ENCODE results near the gene TENT4B. TPM values are rescaled to one million over a fixed set of nuclear protein-coding genes. Genes with fewer than 3 reads are reported as not detected.

TENT4B gene
- total RNA-seq, 1 donor from 2014 or later = 14.0 TPM

DNA sequence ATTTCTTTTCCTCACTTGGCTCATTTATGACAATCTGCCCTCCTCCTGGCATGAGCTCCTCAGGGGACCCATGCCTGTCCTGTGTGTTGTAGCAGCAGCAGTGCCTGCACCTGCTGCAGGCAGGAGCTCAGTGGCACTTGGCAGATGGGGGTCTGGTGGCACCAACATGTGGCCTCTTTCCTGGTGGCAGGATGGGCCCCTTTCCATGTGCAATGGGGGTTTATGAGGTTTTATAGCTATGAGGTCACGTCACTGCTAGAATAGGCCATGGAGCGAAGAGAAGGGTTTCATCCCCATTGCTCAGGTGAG, 120.2 kb downstream of the TENT4B start:
- DNase-seq (ENCODE audit: extremely low spot score in 2 of 2) = no peak
- no peak for TF ChIP-seq POLR2AphosphoS5 (IDR thresholded peaks at IDR 0.05; ENCODE audit: insufficient read depth in 1 of 2, low read depth in 1 of 2)
- TF ChIP-seq POLR2A (IDR thresholded peaks at IDR 0.05) = no peak
- TF ChIP-seq, protein P1, sequence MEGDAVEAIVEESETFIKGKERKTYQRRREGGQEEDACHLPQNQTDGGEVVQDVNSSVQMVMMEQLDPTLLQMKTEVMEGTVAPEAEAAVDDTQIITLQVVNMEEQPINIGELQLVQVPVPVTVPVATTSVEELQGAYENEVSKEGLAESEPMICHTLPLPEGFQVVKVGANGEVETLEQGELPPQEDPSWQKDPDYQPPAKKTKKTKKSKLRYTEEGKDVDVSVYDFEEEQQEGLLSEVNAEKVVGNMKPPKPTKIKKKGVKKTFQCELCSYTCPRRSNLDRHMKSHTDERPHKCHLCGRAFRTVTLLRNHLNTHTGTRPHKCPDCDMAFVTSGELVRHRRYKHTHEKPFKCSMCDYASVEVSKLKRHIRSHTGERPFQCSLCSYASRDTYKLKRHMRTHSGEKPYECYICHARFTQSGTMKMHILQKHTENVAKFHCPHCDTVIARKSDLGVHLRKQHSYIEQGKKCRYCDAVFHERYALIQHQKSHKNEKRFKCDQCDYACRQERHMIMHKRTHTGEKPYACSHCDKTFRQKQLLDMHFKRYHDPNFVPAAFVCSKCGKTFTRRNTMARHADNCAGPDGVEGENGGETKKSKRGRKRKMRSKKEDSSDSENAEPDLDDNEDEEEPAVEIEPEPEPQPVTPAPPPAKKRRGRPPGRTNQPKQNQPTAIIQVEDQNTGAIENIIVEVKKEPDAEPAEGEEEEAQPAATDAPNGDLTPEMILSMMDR (IDR thresholded peaks at IDR 0.05) = no peak
- intact Hi-C loops (cut with DNase I) = no loop called here
- Histone ChIP-seq H3K36me3 (no peaks in the 10 kb centered on the region), H3K4me3 (no peak overlapping the region), H3K9me3 (no peaks in the 10 kb centered on the region), H3K27ac (no peak overlapping the region), H3K4me1 (peaks cover 4% of the 10 kb centered on the region), H3K27me3 (no peaks in the 10 kb centered on the region)

DNA sequence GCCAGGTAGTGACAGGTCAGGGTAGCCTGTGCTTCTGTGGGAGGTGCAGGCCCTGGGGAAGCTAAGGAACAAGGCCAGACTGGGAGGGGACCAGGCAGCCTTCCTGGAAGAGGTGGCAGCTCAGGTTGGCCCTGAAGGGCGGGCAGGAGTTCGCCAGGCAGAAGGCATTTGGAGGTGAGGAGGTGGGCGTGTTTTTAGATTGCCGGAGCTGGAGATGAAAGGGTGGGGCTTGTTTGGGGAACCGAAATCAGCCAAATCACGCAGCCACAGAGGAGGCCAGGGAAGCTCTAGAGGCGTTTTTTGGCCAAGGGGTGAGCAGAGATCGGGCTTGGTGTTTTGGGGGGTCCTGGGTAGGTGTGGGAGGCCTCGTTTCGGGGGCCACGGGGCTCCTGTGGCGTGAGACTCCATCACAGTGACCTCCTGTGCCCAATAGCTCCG, 120.8 kb downstream of the TENT4B start:
- TF ChIP-seq POLR2AphosphoS5 (IDR thresholded peaks at IDR 0.05; ENCODE audit: insufficient read depth in 1 of 2, low read depth in 1 of 2) = no peak
- Histone ChIP-seq H3K4me1 (peaks cover 4% of the 10 kb centered on the region), H3K4me3 (peak overlapping the region; percentile 3 to 24), H3K27me3 (no peaks in the 10 kb centered on the region), H3K27ac (peak overlapping the region; percentile 33), H3K9me3 (no peaks in the 10 kb centered on the region), H3K36me3 (no peaks in the 10 kb centered on the region)
- no peak for DNase-seq (ENCODE audit: extremely low spot score in 2 of 2)
- intact Hi-C loops (cut with DNase I) = no loop called here

DNA sequence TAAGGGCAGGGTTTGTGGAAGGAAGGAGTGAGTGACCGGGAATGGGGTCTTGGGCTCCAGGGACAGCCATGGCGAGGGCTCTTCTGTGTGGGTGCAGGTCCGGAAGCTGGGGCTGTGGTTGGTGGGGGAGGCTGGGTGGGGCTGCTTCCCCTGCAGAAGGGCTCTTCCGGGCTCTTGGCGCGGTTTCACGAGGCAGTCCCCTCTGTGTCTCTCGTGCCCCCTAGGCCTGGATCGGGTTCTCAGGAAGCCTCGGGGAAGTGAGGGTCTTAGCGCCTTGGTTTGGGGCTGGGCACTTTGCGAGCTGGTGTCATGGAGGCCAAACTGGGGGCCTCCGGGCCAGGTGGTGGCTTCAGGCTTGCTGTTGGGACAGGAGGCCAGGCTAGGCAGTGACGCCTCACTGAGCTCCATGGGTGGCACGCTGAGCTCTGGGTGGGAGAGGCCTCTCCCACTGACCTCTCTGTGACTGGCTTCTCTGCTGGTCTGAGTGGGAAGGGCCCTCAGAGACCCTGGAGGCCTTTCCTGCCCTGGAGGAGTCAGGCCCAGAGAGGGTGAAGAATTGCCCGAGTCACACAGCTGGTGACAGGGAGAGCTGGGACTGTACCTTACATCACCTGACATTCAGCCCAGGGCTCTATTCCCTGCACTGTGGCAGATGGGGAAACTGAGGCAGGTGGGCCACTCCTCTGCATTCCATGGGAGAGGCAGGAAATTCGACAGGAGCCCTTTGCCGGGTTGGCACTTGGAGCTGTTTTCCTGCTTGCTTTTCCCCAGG, 121.4 kb downstream of the TENT4B start:
- Histone ChIP-seq H3K4me1 (peaks cover 4% of the 10 kb centered on the region), H3K9me3 (no peaks in the 10 kb centered on the region), H3K27ac (peak overlapping the region; percentile 48), H3K36me3 (no peaks in the 10 kb centered on the region), H3K4me3 (peak overlapping the region; percentile 3 to 24), H3K27me3 (no peaks in the 10 kb centered on the region)
- TF ChIP-seq, protein P1 (IDR thresholded peaks at IDR 0.05) = no peak
- TF ChIP-seq POLR2A (IDR thresholded peaks at IDR 0.05) (no peak), POLR2AphosphoS5 (IDR thresholded peaks at IDR 0.05; ENCODE audit: insufficient read depth in 1 of 2, low read depth in 1 of 2) (no peak)
- DNase-seq (ENCODE audit: extremely low spot score in 2 of 2) = no peak
- intact Hi-C loops (cut with DNase I) = no loop called here

DNA sequence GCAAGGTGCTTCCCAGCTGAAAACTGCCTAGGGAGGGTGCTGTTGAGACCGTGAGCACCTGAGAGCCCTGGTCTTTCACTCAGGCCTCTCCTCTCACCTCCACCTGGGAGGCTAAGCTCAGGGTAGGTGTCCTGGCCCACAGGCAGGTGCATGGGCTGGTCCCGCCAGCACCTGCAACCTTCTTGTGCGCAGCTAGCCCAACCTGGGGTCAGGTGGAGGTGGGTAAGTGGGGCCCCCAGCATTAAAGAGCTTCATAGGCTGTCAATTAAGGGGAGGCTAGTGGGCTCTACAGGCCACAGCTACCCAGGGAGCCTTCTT, 122.0 kb downstream of the TENT4B start:
- Histone ChIP-seq H3K27me3 (no peaks in the 10 kb centered on the region), H3K4me3 (no peak overlapping the region), H3K4me1 (peaks cover 4% of the 10 kb centered on the region), H3K27ac (peak overlapping the region; percentile 48), H3K9me3 (no peaks in the 10 kb centered on the region), H3K36me3 (no peaks in the 10 kb centered on the region)
- TF ChIP-seq POLR2AphosphoS5 (IDR thresholded peaks at IDR 0.05; ENCODE audit: insufficient read depth in 1 of 2, low read depth in 1 of 2) (no peak), POLR2A (IDR thresholded peaks at IDR 0.05) (no peak)
- TF ChIP-seq, protein P1 (IDR thresholded peaks at IDR 0.05) = no peak
- DNase-seq (ENCODE audit: extremely low spot score in 2 of 2) = no peak
- intact Hi-C loops (cut with DNase I) = no loop called here

DNA sequence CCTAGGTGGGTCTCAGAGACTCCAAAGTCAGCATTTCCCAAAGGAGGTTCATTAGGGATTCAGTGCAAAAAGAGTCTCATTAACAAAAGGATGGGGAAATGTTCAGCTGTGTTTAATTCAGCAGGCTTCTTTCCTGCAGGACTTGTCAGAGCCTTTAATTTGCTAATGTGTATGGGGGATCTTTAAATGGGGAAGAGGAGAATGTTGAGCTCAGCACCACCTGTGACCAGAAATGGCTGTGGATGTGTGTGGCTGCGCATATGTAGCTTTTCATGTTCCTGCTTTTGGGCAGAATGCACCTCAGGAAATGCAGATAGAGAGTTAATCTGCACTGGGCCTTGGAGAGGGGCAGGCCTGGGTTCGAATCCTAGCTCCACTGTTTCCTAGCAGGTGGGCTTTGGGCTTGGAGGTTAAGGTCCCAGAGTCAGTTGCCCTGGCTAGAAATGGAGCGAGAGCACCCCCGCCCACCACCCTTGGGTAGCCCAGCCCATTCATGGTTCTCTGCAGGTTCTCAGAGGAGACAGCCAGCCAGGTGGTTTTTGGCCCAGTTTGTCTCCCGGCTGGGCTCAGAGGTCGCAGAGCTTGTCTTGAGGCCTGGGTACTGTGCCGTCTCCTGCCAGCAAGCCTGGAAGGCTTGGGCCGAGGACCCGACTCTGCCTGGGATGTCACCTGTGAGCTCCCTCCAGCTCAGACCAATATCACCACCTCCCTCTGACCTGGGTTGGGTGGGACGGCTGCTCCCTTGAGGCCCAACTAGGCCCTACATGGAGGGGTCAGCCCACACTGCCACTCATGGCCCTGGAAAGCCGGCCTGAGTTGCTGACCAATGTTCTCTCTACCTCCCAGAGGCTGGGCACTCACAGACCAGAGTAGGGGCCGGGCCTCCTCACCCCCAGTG, 122.6 kb downstream of the TENT4B start:
- no peak for DNase-seq (ENCODE audit: extremely low spot score in 2 of 2)
- Histone ChIP-seq H3K36me3 (no peaks in the 10 kb centered on the region), H3K27ac (no peak overlapping the region), H3K9me3 (no peaks in the 10 kb centered on the region), H3K27me3 (no peaks in the 10 kb centered on the region), H3K4me3 (no peak overlapping the region), H3K4me1 (peaks cover 4% of the 10 kb centered on the region)
- intact Hi-C loops (cut with DNase I) = no loop called here
- no peak for TF ChIP-seq POLR2AphosphoS5 (IDR thresholded peaks at IDR 0.05; ENCODE audit: insufficient read depth in 1 of 2, low read depth in 1 of 2)
- no peak for TF ChIP-seq POLR2A (IDR thresholded peaks at IDR 0.05)
- TF ChIP-seq, protein P1 (IDR thresholded peaks at IDR 0.05) = no peak
